Superior temporal gyrus (tissue), 1 donor: Measurements from ENCODE around the gene DKK3.

Source experiments
- DNase-seq: peaks from one replicate; pipeline ENCODE4 v3.0.0-alpha.2; 2016; ENCODE audit errors: extremely low spot score

The DKK3 gene

GRCh38 chr11:11968511-11969280 is 39.7 kb downstream of the DKK3 start:
- DNase-seq: no peak

- DNase-seq: no peak
These were observed 40.5 kb downstream of the DKK3 start for GRCh38 chr11:11967669-11968510.

DNA sequence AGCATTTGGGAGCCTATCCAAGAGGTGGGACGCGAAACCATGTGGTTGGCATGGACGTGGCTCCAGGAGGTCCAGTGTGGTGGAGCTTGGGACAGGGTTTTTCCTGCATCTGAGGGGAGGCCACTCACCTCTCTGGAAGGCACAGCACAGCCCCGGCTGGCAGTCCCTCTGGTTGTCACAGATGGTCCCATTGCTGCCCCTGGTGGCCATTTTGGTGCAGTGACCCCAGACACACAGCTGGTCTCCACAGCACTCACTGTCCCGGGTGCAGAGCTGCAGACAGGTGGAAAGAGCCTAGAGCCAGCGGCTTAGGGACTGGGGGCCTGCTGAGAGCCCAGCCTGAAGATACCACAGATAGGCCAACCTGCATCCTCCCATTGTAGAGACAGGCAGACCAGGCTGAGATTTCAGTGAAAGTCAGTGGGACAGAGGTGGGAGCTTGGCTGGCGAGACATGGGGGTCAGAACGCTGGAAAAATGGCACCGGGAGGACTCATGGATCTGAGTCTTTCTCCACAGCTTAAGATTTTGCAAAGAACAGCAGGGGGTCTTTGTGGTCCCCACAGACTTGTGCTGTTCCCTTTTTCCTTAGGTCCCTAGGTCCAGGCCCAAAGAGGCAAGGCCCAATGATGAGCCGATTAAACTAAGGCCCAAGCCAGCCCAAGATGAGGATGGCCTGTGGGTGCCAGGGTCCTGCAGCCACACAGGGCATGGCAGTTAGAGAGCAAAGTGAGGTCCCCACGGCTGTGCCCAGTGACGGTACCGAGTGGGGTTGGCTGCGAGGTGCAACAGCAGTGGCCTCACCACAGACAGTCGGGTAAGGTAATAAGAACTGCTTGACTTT is 41.4 kb downstream of the DKK3 start:
- DNase-seq: peak; percentile 80

DNA sequence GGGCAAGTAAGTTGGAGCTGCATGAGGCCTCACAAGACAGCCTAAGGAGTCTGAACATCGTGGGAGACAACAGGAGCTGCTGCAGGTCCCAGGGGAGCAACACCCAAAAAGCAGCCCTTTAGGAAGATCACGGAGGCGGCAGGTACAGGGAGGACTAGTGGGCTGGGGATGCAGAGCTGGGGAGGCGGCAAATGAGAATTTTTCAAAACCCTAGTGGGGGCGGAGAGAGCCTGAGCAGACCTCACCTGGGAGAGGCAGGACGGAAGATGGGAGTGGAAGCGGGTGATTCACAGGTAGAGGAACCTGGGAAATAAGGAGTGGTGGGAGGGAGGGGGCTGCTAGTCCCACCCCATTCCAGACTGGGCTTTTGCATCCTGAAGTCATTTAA is 42.1 kb downstream of the DKK3 start:
- no peak for DNase-seq

- no peak for DNase-seq
These were observed 42.6 kb downstream of the DKK3 start for GRCh38 chr11:11965656-11966353.

- no peak for DNase-seq
These were observed 43.2 kb downstream of the DKK3 start for GRCh38 chr11:11965192-11965591.

- DNase-seq: no peak
These were observed 43.7 kb downstream of the DKK3 start for GRCh38 chr11:11964774-11965150.

DNA sequence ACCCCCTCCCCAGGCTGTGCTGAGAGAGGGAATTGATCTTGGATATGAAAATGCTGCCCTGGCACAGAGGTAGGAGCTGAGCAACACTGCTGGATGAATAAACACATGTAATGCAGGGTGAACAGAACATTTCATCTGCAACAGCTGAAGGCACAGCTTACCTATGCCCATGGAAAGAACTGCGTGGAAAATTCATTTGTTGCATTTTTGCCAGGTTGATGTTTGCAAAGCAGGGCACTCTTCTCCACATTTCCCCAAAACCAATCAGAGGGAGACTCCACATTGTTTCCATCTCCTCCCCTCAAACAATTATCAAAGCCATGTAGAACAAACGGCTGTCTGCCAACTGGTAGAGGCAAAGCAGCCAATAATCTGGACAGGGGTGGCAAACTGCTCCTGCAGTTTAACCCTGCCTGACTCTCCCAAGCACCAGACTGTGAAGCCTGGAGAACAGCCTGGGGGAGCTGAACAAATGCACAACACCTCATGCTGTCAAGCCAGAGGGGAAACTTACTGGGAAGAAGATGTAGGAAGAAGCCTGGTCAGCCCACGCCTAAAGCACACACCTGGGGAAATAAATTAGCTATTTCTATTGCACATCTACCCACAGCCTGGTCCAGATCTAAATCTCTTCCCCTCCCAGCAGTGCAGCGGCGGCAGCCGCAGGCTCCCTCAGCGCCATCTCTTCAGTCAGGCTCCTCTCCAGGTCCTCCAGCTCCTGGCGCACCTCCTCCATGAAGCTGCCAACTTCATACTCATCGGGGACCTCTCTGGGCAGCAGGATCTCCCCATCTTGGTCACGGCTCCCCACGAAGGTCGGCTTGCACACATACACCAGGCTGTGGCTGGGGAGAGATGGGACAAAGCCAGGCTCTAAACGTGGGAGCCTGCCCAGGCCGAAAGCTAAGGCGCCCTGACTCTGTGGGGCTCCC is 44.3 kb downstream of the DKK3 start:
- DNase-seq: no peak

DNA sequence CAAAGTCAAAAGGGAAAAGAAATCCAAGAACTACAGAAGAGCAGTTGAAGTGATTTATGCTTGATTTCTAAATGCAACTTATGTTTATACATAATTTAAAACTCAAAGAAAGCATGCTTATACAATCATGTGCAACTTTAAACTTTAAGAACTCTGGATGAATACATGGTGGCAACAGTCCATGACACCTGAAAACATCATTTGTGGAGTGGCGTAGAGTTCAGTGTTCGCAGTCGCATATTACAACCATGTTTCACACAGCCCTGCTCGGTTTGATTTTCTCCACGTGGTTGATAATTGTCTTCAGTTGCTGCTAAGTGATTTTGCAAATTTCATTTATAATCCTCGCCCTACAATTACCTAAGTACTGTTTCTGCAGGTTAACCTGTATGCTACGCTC is 45.4 kb downstream of the DKK3 start:
- DNase-seq: no peak

DNA sequence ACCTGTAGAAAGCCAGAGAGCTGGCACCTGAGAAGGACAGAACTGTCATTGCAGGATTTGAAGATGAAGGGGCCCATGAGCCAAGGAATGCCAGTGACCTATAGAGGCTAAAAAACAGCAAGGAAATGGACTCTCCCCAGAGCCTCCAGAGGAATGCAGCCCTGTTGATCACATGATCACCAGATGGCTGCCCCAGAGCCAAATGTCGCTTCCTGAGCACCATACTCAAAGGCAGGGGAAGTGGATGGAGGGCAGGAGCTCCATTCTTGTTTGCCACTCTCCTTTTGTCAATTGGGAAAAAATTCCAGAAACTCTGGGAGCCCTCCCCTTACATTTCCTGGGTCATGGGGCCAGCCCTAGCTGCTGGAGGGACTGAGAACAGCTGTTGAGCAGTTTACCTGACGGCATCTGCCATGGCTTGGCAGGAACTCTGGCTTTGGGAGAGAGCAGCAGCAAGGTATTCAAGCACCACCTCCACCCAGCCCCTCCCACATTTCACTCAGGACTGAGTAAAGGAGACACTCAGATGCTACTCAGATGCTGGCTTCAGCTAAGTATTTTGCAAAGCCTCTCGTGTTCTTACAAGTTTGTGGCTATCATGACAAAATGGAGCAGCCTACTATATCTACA is 46.9 kb downstream of the DKK3 start:
- DNase-seq: no peak

- DNase-seq: no peak
These were observed 47.7 kb downstream of the DKK3 start for GRCh38 chr11:11960687-11961086.

DNA sequence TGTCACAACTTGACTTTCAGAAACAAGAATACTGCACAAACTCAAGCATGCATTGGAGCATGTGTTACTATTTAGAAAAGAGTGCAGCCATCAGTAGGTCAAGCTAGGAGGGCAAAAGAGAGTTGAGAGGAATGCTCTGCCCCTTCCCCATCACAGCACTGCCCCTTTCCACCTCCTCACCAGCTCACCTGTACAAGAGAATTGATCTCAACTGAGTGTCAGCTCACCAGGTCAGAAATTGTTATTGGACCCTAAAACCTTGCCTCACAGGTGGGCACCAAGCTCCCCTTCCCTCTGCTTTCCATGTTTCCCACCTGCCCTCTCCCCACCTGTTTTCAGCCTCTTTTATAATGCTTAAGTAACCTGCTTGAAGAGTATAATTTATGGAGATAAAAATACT is 48.8 kb downstream of the DKK3 start:
- no peak for DNase-seq

- DNase-seq: no peak
These were observed 49.8 kb downstream of the DKK3 start for GRCh38 chr11:11958403-11959231.

DNA sequence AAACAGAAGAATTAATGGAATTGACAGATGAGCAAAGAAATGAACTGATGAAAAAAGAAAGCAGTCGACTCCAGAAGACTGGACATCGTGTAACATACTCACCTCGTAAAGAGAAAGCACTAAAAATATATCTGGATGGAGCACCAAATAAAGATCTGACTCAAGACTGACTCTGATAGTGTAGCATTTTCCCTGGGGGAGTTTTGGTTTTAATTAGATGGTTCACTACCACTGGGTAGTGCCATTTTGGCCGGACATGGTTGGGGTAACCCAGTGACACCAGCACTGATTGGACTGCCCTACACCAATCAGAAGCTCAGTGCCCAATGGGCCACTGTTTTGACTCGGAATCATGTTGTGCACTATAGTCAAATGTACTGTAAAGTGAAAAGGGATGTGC is 52.4 kb downstream of the DKK3 start:
- DNase-seq: no peak

GRCh38 chr11:11952036-11952435 is 56.4 kb downstream of the DKK3 start:
- DNase-seq: no peak

- DNase-seq: no peak
These were observed 58.9 kb downstream of the DKK3 start for GRCh38 chr11:11949482-11949881.

GRCh38 chr11:11948242-11948947 is 60.0 kb downstream of the DKK3 start:
- no peak for DNase-seq

GRCh38 chr11:11947825-11948224 is 60.6 kb downstream of the DKK3 start:
- DNase-seq: no peak

- DNase-seq: no peak
These were observed 61.5 kb downstream of the DKK3 start for GRCh38 chr11:11946878-11947277.
